B cell (primary cell): ENCODE results near the gene MAGI2.

Experiments
- EZH2 ChIP-seq: IDR thresholded peaks from 2 replicates; pipeline ENCODE4 v1.6.1; 2012; ENCODE audit warnings: borderline replicate concordance, low read depth, mild to moderate bottlenecking, moderate library complexity, low read length; ENCODE audit not compliant: insufficient read depth, poor library complexity, severe bottlenecking
- TF ChIP-seq, protein P1 (sequence below): fragments of 200-600 bp; IDR thresholded peaks from one replicate; pipeline ENCODE4 v1.8.0; 2022; ENCODE audit warnings: antibody characterized with exemption, mild to moderate bottlenecking

DNA sequence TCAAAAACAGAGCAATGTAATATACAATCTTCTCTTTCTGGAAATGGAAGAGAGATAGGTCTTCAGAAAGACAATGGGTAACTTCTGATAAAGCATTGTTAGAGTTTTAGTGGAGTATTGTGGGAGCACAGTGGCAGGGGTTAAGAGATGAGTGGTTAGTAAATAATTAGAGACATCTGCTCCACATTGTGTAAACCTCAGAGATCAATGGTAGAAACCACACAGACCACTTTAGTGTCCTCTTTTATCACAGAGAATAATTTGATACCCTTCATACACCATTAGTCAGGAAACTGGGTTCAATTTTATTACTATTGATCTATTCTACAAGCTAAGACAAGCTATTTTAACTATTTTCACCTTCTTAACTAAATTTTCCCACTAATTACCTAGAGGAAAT, 35.9 kb upstream of the MAGI2 start:
- TF ChIP-seq, protein P1, sequence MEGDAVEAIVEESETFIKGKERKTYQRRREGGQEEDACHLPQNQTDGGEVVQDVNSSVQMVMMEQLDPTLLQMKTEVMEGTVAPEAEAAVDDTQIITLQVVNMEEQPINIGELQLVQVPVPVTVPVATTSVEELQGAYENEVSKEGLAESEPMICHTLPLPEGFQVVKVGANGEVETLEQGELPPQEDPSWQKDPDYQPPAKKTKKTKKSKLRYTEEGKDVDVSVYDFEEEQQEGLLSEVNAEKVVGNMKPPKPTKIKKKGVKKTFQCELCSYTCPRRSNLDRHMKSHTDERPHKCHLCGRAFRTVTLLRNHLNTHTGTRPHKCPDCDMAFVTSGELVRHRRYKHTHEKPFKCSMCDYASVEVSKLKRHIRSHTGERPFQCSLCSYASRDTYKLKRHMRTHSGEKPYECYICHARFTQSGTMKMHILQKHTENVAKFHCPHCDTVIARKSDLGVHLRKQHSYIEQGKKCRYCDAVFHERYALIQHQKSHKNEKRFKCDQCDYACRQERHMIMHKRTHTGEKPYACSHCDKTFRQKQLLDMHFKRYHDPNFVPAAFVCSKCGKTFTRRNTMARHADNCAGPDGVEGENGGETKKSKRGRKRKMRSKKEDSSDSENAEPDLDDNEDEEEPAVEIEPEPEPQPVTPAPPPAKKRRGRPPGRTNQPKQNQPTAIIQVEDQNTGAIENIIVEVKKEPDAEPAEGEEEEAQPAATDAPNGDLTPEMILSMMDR = no peak
- TF ChIP-seq EZH2 = no peak
